NCI-H748 (cell line): ENCODE measurements around the gene KCND2.

Experiments used
- DNase-seq: peaks from one replicate; lab custom pipeline; 2025; ENCODE audit not compliant: unreplicated experiment; lab: John Stamatoyannopoulos, UW

The KCND2 gene

GRCh38 chr7:120797026-120797645 lies 524.2 kb downstream of the KCND2 start:
- DNase-seq: no peak

- no peak for DNase-seq
These were observed 526.2 kb downstream of the KCND2 start for GRCh38 chr7:120799147-120799546.
